PC-3 (cell line): Measurements from ENCODE around the gene MAZ. TPM values are rescaled to one million over a fixed set of nuclear protein-coding genes. Genes with fewer than 3 reads are reported as not detected.
"Not testable (repeated sequence)": the region's sequence is repeated elsewhere in the genome, so short reads cannot be mapped to it uniquely, and the experiment has no call there.

Experiments used
- ATAC-seq: fragments of 200-7000 bp; cut with Tn5 transposase; 2 replicates; pipeline ENCODE4 v1.9.1; 2020; ENCODE audit warnings: mild to moderate bottlenecking, moderate library complexity
- BruUV-seq: library from RNA; stranded (reverse); fragments of 400-500 nt; replicated peaks from 2 replicates; lab custom pipeline; 2021; lab: Mats Ljungman, UMichigan
- CTCF ChIA-PET: fragments of 300-600 bp; sonication (Branson Sonifier 250); formaldehyde crosslinking; loops from one replicate; lab custom pipeline; 2022; ENCODE audit warnings: antibody characterized with exemption; lab: Charles Lee
- POLR2A ChIA-PET: fragments of 300-600 bp; sonication (Branson Sonifier 250); formaldehyde crosslinking; loops from one replicate; lab custom pipeline; 2022; ENCODE audit warnings: antibody characterized with exemption; ENCODE audit not compliant: unreplicated experiment; lab: Charles Lee
- DNase-seq: peaks from one replicate; pipeline ENCODE4 v3.0.0-alpha.2; 2015
- H2AFZ ChIP-seq: fragments of 300-600 bp; sonication (generic); 2 replicates; pipeline ENCODE4 v1.6.0; 2016; ENCODE audit warnings: antibody characterized with exemption, low read length
- H3F3A ChIP-seq: fragments of 300-600 bp; sonication (generic); one replicate; pipeline ENCODE4 v1.6.0; 2017; ENCODE audit warnings: antibody characterized with exemption, low read length, control low read depth, mild to moderate bottlenecking; ENCODE audit not compliant: unreplicated experiment
- H3K27ac ChIP-seq: fragments of 300-600 bp; sonication (generic); 2 replicates; pipeline ENCODE4 v1.5.1; 2016; ENCODE audit warnings: mild to moderate bottlenecking, low read length
- H3K27me3 ChIP-seq: fragments of 300-600 bp; sonication (generic); 2 replicates; pipeline ENCODE4 v1.6.1; 2016; ENCODE audit warnings: low read length, mixed read lengths
- H3K36me3 ChIP-seq: fragments of 300-600 bp; sonication (generic); 2 replicates; pipeline ENCODE4 v1.6.1; 2016; ENCODE audit warnings: low read depth, mixed run types, low read length, mixed read lengths
- H3K4me1 ChIP-seq: fragments of 300-600 bp; sonication (generic); 2 replicates; pipeline ENCODE4 v1.5.1; 2016; ENCODE audit warnings: low read length; ENCODE audit not compliant: insufficient read depth
- H3K4me2 ChIP-seq: fragments of 300-600 bp; sonication (generic); 2 replicates; pipeline ENCODE4 v1.6.0; 2016; ENCODE audit warnings: low read length
- H3K4me3 ChIP-seq: fragments of 300-600 bp; sonication (generic); 2 replicates; pipeline ENCODE4 v1.5.1; 2016; ENCODE audit warnings: mild to moderate bottlenecking, low read length, mixed read lengths
- H3K79me2 ChIP-seq: fragments of 300-600 bp; sonication (generic); 2 replicates; pipeline ENCODE4 v1.6.1; 2017; ENCODE audit warnings: low read length, mixed read lengths
- H3K9ac ChIP-seq: fragments of 300-600 bp; sonication (generic); 2 replicates; pipeline ENCODE4 v1.6.0; 2016; ENCODE audit warnings: mild to moderate bottlenecking, low read length
- H3K9me2 ChIP-seq: fragments of 300-600 bp; sonication (generic); replicated peaks from 2 replicates; pipeline ENCODE4 v1.6.1; 2016; ENCODE audit warnings: mixed run types, low read length, mixed read lengths
- H3K9me3 ChIP-seq: fragments of 300-600 bp; sonication (generic); 2 replicates; pipeline ENCODE4 v1.6.1; 2016; ENCODE audit warnings: low read length, mixed read lengths
- H4K20me1 ChIP-seq: fragments of 300-600 bp; sonication (generic); 2 replicates; pipeline ENCODE4 v1.6.1; 2016; ENCODE audit warnings: low read length, mixed read lengths
- EZH2 ChIP-seq: fragments of 300-600 bp; sonication (generic); IDR thresholded peaks from one replicate; pipeline ENCODE4 v1.6.1; 2017; ENCODE audit warnings: antibody characterized with exemption, mild to moderate bottlenecking, low read length; ENCODE audit not compliant: unreplicated experiment
- EZH2phosphoT487 ChIP-seq: fragments of 300-600 bp; sonication (generic); IDR thresholded peaks from 2 replicates; pipeline ENCODE4 v1.6.1; 2018; ENCODE audit warnings: mild to moderate bottlenecking, antibody characterized with exemption, low read length, borderline replicate concordance
- intact Hi-C: fragments of 100-400 bp; cut with micrococcal nuclease; formaldehyde crosslinking; loops from 2 replicates; pipeline ENCODE4 v1.9.0; 2023
- total RNA-seq: library from RNA; depleted of rRNA; stranded (reverse); fragments of >200 nt; gene quantifications from 2 replicates; pipeline ENCODE4 v1.2.3, GENCODE V29; 2014
- TF ChIP-seq, protein P1 (sequence below): fragments of 300-600 bp; sonication (generic); conservative IDR thresholded peaks from 2 replicates; pipeline ENCODE4 v1.5.1; 2017; ENCODE audit warnings: antibody characterized with exemption, low read depth, mild to moderate bottlenecking, low read length

MAZ gene
- total RNA-seq, 1 experiment from 2014 or later = 279 TPM

GRCh38 chr16:29757950-29758466 lies 48.3 kb upstream of the MAZ start:
- DNase-seq = no peak
- H3K9me3 ChIP-seq = no peaks in the 10 kb centered on the region
- TF ChIP-seq, protein P1, sequence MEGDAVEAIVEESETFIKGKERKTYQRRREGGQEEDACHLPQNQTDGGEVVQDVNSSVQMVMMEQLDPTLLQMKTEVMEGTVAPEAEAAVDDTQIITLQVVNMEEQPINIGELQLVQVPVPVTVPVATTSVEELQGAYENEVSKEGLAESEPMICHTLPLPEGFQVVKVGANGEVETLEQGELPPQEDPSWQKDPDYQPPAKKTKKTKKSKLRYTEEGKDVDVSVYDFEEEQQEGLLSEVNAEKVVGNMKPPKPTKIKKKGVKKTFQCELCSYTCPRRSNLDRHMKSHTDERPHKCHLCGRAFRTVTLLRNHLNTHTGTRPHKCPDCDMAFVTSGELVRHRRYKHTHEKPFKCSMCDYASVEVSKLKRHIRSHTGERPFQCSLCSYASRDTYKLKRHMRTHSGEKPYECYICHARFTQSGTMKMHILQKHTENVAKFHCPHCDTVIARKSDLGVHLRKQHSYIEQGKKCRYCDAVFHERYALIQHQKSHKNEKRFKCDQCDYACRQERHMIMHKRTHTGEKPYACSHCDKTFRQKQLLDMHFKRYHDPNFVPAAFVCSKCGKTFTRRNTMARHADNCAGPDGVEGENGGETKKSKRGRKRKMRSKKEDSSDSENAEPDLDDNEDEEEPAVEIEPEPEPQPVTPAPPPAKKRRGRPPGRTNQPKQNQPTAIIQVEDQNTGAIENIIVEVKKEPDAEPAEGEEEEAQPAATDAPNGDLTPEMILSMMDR = no peak
- TF ChIP-seq EZH2phosphoT487 (no peak), EZH2 (no peak)
- no peak for ATAC-seq
- intact Hi-C loops = no loop called here
- no peak overlapping the region for H3K4me2 ChIP-seq
- POLR2A ChIA-PET = no interaction called here
- no TSS peak for BruUV-seq
- no peak overlapping the region for H2AFZ ChIP-seq
- no peak overlapping the region for H3K27ac ChIP-seq
- H3K27me3 ChIP-seq = no peaks in the 10 kb centered on the region
- no peaks in the 10 kb centered on the region for H3K9me2 ChIP-seq
- H3F3A ChIP-seq = no peaks in the 10 kb centered on the region
- CTCF ChIA-PET = no interaction called here
- no peaks in the 10 kb centered on the region for H4K20me1 ChIP-seq
- H3K36me3 ChIP-seq = no peaks in the 10 kb centered on the region
- H3K9ac ChIP-seq = no peak overlapping the region
- no peak overlapping the region for H3K4me3 ChIP-seq
- no peaks in the 10 kb centered on the region for H3K4me1 ChIP-seq
- H3K79me2 ChIP-seq = no peaks in the 10 kb centered on the region

- Histone ChIP-seq H3K9me2 (no peaks in the 10 kb centered on the region), H3K4me1 (peaks cover 7% of the 10 kb centered on the region), H3K4me2 (no peak overlapping the region), H3K9me3 (no peaks in the 10 kb centered on the region), H3K79me2 (no peaks in the 10 kb centered on the region), H4K20me1 (no peaks in the 10 kb centered on the region), H3K4me3 (no peak overlapping the region), H3K9ac (no peak overlapping the region), H3F3A (no peaks in the 10 kb centered on the region), H2AFZ (no peak overlapping the region), H3K27me3 (no peaks in the 10 kb centered on the region), H3K27ac (no peak overlapping the region), H3K36me3 (no peaks in the 10 kb centered on the region)
- ChIA-PET POLR2A (no interaction called here), CTCF (no interaction called here)
- BruUV-seq = no TSS peak
- no peak for DNase-seq
- TF ChIP-seq EZH2phosphoT487 (no peak), EZH2 (no peak)
- TF ChIP-seq, protein P1 = no peak
- intact Hi-C loops = no loop called here
- ATAC-seq = no peak
Measured at GRCh38 chr16:29760567-29761279, 45.6 kb upstream of the MAZ start.

DNA sequence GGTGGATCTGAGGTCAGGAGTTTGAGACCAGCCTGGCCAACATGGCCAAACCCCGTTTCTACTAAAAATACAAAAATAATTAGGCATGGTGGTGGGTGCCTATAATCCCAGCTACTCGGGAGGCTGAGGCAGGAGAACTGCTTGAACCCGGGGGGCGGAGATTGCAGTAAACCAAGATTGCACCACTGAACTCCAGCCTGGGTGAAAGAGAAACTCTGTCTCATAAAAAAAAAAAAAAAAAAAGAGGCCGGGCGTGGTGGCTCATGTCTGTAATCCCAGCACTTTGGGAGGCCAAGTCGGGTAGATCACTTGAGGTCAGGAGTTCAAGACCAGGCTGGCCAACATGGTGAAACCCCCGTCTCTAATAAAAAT lies 45.1 kb upstream of the MAZ start:
- ATAC-seq, POLR2A ChIA-PET: not testable (repeated sequence)

More for the DNA sequence above, 45.1 kb upstream of the MAZ start:
- BruUV-seq, H3K4me1 ChIP-seq, H3F3A ChIP-seq, H3K27me3 ChIP-seq, H3K36me3 ChIP-seq, H3K9me2 ChIP-seq, intact Hi-C loops, CTCF ChIA-PET, DNase-seq, H3K27ac ChIP-seq, H3K9ac ChIP-seq, H3K4me2 ChIP-seq, H4K20me1 ChIP-seq, H2AFZ ChIP-seq, H3K4me3 ChIP-seq, H3K79me2 ChIP-seq, H3K9me3 ChIP-seq: not testable (repeated sequence)
